Natural killer cell (primary cell): ENCODE data around the gene ANKRD29. TPM values are rescaled to one million over a fixed set of nuclear protein-coding genes. Genes with fewer than 3 reads are reported as not detected.

ENCODE experiments used
- ATAC-seq, 3 donors: fragments of 150-1000 bp in 2 of 3; fragments of 200-7000 bp in 1 of 3; cut with Tn5 transposase; 1 replicate in 1 of 3; 2 replicates in 2 of 3; pipeline ENCODE4 v1.10.0; 2021; ENCODE audit warnings: mild to moderate bottlenecking in 2 of 3, moderate library complexity in 2 of 3
- DNase-seq, 2 donors: peaks; one replicate each; pipeline versions ENCODE4 v3.0.0 to v3.0.0-alpha.2; 2013 to 2021; ENCODE audit warnings: mixed read lengths in 1 of 2
- H3K27ac ChIP-seq: one replicate; pipeline ENCODE4 v1.5.1; 2013; ENCODE audit warnings: mild to moderate bottlenecking, low read length
- H3K27me3 ChIP-seq: one replicate; pipeline ENCODE4 v1.6.1; 2013; ENCODE audit warnings: low read length; ENCODE audit not compliant: control insufficient read depth, insufficient read depth
- H3K36me3 ChIP-seq: one replicate; pipeline ENCODE4 v1.6.1; 2013; ENCODE audit warnings: low read length; ENCODE audit not compliant: control insufficient read depth, insufficient read depth
- H3K4me1 ChIP-seq: one replicate; pipeline ENCODE4 v1.6.1; 2013; ENCODE audit warnings: low read length; ENCODE audit not compliant: control insufficient read depth, insufficient read depth
- H3K4me3 ChIP-seq: one replicate; pipeline ENCODE4 v1.5.1; 2013; ENCODE audit warnings: low read length
- H3K9me3 ChIP-seq: one replicate; pipeline ENCODE4 v1.6.1; 2013; ENCODE audit warnings: low read length; ENCODE audit not compliant: control insufficient read depth, insufficient read depth
- H3K27ac Mint-ChIP-seq, 2 donors: one replicate each; pipeline ENCODE4 v1.8.0; 2022; ENCODE audit warnings: mild to moderate bottlenecking in 2 of 2, mixed read lengths in 2 of 2, moderate library complexity in 1 of 2
- H3K27me3 Mint-ChIP-seq, 2 donors: one replicate each; pipeline ENCODE4 v1.8.0; 2022; ENCODE audit warnings: low read depth in 2 of 2, mixed read lengths in 2 of 2
- H3K36me3 Mint-ChIP-seq: one replicate; pipeline ENCODE4 v1.8.0; 2022; ENCODE audit warnings: mixed read lengths
- H3K4me1 Mint-ChIP-seq, 2 donors: one replicate each; pipeline ENCODE4 v1.8.0; 2022; ENCODE audit warnings: mixed read lengths in 2 of 2
- H3K4me3 Mint-ChIP-seq: one replicate; pipeline ENCODE4 v1.8.0; 2022; ENCODE audit warnings: mild to moderate bottlenecking, moderate library complexity, mixed read lengths
- H3K9me3 Mint-ChIP-seq, 2 donors: one replicate each; pipeline ENCODE4 v1.8.0; 2022; ENCODE audit warnings: mixed read lengths in 2 of 2
- CTCF ChIP-seq: fragments of 200-600 bp; IDR thresholded peaks from one replicate; pipeline ENCODE4 v1.8.0; 2022; ENCODE audit warnings: antibody characterized with exemption
- WGBS: methylation state at CpG from one replicate; pipeline ENCODE4 v1.1.7; 2013; ENCODE audit warnings: missing lambda C conversion rate; ENCODE audit not compliant: insufficient coverage; 5-methylcytosine and 5-hydroxymethylcytosine counted together
- intact Hi-C: fragments of 100-400 bp; cut with micrococcal nuclease; formaldehyde crosslinking; loops from one replicate; pipeline ENCODE4 v1.14.2; 2022
- total RNA-seq, 4 donors: library from RNA; stranded (reverse); fragments of 120-200 nt in 1 of 4; gene quantifications; one replicate each; pipeline versions ENCODE4 v1.2.3 to v1.2.4, GENCODE V29; 2013 to 2022

Gene ANKRD29
- total RNA-seq, 3 donors from 2014 or later (not counting 1 experiment from before 2014, with no cell fraction given), result 0.35 to 0.45 TPM; not detected in 1

GRCh38 chr18:23636071-23636399 is 26.7 kb downstream of the ANKRD29 start:
- no peaks in the 10 kb centered on the region for H3K36me3 Mint-ChIP-seq
- H3K4me1 ChIP-seq, result no peaks in the 10 kb centered on the region
- DNase-seq (no peak), ATAC-seq (no peak)
- H3K4me3 ChIP-seq, result no peak overlapping the region
- no peak overlapping the region for H3K27ac ChIP-seq
- no peaks in the 10 kb centered on the region for H3K9me3 ChIP-seq
- H3K27me3 ChIP-seq, result peaks cover 2% of the 10 kb centered on the region
- H3K4me3 Mint-ChIP-seq, result no peak overlapping the region
- H3K36me3 ChIP-seq, result no peaks in the 10 kb centered on the region
- H3K27ac Mint-ChIP-seq, result no peak overlapping the region
- H3K9me3 Mint-ChIP-seq, result no peaks in the 10 kb centered on the region
- no peak for TF ChIP-seq CTCF
- WGBS, result 98% methylated on average over 2 of the region's 3 CpGs
- intact Hi-C loops, result no loop called here
- H3K27me3 Mint-ChIP-seq, result peaks cover 15 to 27% of the 10 kb centered on the region in 2 donors
- peaks cover 10 to 12% of the 10 kb centered on the region in 2 donors for H3K4me1 Mint-ChIP-seq

GRCh38 chr18:23635283-23636070 is 27.2 kb downstream of the ANKRD29 start:
- no peak for TF ChIP-seq CTCF
- WGBS, result 63% methylated on average over 4 of the region's 6 CpGs
- Mint-ChIP-seq H3K27me3 (peaks cover 15 to 27% of the 10 kb centered on the region in 2 donors), H3K4me3 (no peak overlapping the region), H3K4me1 (peaks cover 10 to 12% of the 10 kb centered on the region in 2 donors), H3K36me3 (no peaks in the 10 kb centered on the region), H3K9me3 (no peaks in the 10 kb centered on the region), H3K27ac (no peak overlapping the region)
- Histone ChIP-seq H3K27ac (no peak overlapping the region), H3K36me3 (no peaks in the 10 kb centered on the region), H3K27me3 (peaks cover 2% of the 10 kb centered on the region), H3K4me1 (no peaks in the 10 kb centered on the region), H3K4me3 (no peak overlapping the region), H3K9me3 (no peaks in the 10 kb centered on the region)
- DNase-seq, result no peak
- no peak for ATAC-seq
- intact Hi-C loops, result no loop called here

- Mint-ChIP-seq H3K4me1 (peaks cover 10 to 12% of the 10 kb centered on the region in 2 donors), H3K27ac (no peak overlapping the region), H3K36me3 (no peaks in the 10 kb centered on the region), H3K27me3 (peaks cover 15 to 27% of the 10 kb centered on the region in 2 donors), H3K4me3 (no peak overlapping the region), H3K9me3 (no peaks in the 10 kb centered on the region)
- Histone ChIP-seq H3K36me3 (no peaks in the 10 kb centered on the region), H3K4me1 (no peaks in the 10 kb centered on the region), H3K9me3 (no peaks in the 10 kb centered on the region), H3K27ac (no peak overlapping the region), H3K4me3 (no peak overlapping the region), H3K27me3 (peaks cover 2% of the 10 kb centered on the region)
- DNase-seq, result no peak
- intact Hi-C loops, result no loop called here
- ATAC-seq, result no peak
- no peak for TF ChIP-seq CTCF
- 42% methylated on average over 3 of the region's 3 CpGs for WGBS
These were observed 28.0 kb downstream of the ANKRD29 start for GRCh38 chr18:23634692-23635091.

GRCh38 chr18:23632615-23633014 is 30.1 kb downstream of the ANKRD29 start:
- ATAC-seq (no peak), DNase-seq (no peak)
- Histone ChIP-seq H3K36me3 (no peaks in the 10 kb centered on the region), H3K27me3 (peaks cover 2% of the 10 kb centered on the region), H3K9me3 (no peaks in the 10 kb centered on the region), H3K4me1 (no peaks in the 10 kb centered on the region), H3K27ac (no peak overlapping the region), H3K4me3 (no peak overlapping the region)
- H3K27ac Mint-ChIP-seq, result no peak overlapping the region
- WGBS, result no CpG with 5 or more reads among the region's 1 CpG
- H3K4me1 Mint-ChIP-seq, result peaks cover 10 to 12% of the 10 kb centered on the region in 2 donors
- no peak for TF ChIP-seq CTCF
- H3K4me3 Mint-ChIP-seq, result no peak overlapping the region
- peaks cover 11 to 20% of the 10 kb centered on the region in 2 donors for H3K27me3 Mint-ChIP-seq
- no peaks in the 10 kb centered on the region for H3K36me3 Mint-ChIP-seq
- intact Hi-C loops, result no loop called here
- no peaks in the 10 kb centered on the region for H3K9me3 Mint-ChIP-seq
